HEK293 (cell line): ENCODE measurements around the gene SQSTM1.
A peak's percentile ranks its signal among the peaks of the same experiment; 100 is the strongest.

Experiments
- FEZF1 ChIP-seq: fragments of 450-650 bp; formaldehyde crosslinking; IDR thresholded peaks from 2 replicates; pipeline ENCODE4 v1.5.1; 2016; ENCODE audit warnings: missing biosample characterization, missing genetic modification characterization
- GLIS1 ChIP-seq: fragments of 450-650 bp; formaldehyde crosslinking; IDR thresholded peaks from 2 replicates; pipeline ENCODE4 v1.5.1; 2016; ENCODE audit warnings: missing biosample characterization, missing genetic modification characterization
- KLF9 ChIP-seq: fragments of 450-650 bp; formaldehyde crosslinking; IDR thresholded peaks from 2 replicates; pipeline ENCODE4 v1.5.1; 2016; ENCODE audit warnings: missing biosample characterization, missing genetic modification characterization, low read depth
- PATZ1 ChIP-seq: fragments of 450-650 bp; formaldehyde crosslinking; IDR thresholded peaks from 2 replicates; pipeline ENCODE4 v1.5.1; 2016; ENCODE audit warnings: missing biosample characterization, missing genetic modification characterization
- RBAK ChIP-seq: fragments of 450-650 bp; formaldehyde crosslinking; IDR thresholded peaks from 2 replicates; pipeline ENCODE4 v1.5.1; 2016; ENCODE audit warnings: missing biosample characterization, missing genetic modification characterization
- REPIN1 ChIP-seq: fragments of 450-650 bp; formaldehyde crosslinking; IDR thresholded peaks from 2 replicates; pipeline ENCODE4 v1.5.1; 2017; ENCODE audit warnings: missing biosample characterization, missing genetic modification characterization, low read depth
- SALL2 ChIP-seq: fragments of 450-650 bp; formaldehyde crosslinking; IDR thresholded peaks from 2 replicates; pipeline ENCODE4 v1.5.0; 2017; ENCODE audit warnings: missing biosample characterization, mild to moderate bottlenecking, missing genetic modification characterization, borderline replicate concordance
- WT1 ChIP-seq: fragments of 450-650 bp; formaldehyde crosslinking; IDR thresholded peaks from 2 replicates; pipeline ENCODE4 v1.5.1; 2016; ENCODE audit warnings: missing biosample characterization, missing genetic modification characterization
- YY2 ChIP-seq: fragments of 450-650 bp; formaldehyde crosslinking; IDR thresholded peaks from 2 replicates; pipeline ENCODE4 v1.5.1; 2016; ENCODE audit warnings: missing biosample characterization, missing genetic modification characterization
- ZBTB48 ChIP-seq: fragments of 450-650 bp; formaldehyde crosslinking; IDR thresholded peaks from 2 replicates; pipeline ENCODE4 v1.5.1; 2016; ENCODE audit warnings: missing biosample characterization, missing genetic modification characterization
- ZBTB6 ChIP-seq: fragments of 450-650 bp; formaldehyde crosslinking; IDR thresholded peaks from 2 replicates; pipeline ENCODE4 v1.5.1; 2017; ENCODE audit warnings: missing biosample characterization, missing genetic modification characterization
- ZBTB8A ChIP-seq: fragments of 450-650 bp; formaldehyde crosslinking; IDR thresholded peaks from 2 replicates; pipeline ENCODE4 v1.5.1; 2016; ENCODE audit warnings: missing biosample characterization, missing genetic modification characterization
- ZFP69B ChIP-seq: fragments of 450-650 bp; formaldehyde crosslinking; IDR thresholded peaks from 2 replicates; pipeline ENCODE4 v1.5.1; 2016; ENCODE audit warnings: missing biosample characterization, missing genetic modification characterization
- ZNF10 ChIP-seq: fragments of 450-650 bp; formaldehyde crosslinking; IDR thresholded peaks from 2 replicates; pipeline ENCODE4 v1.5.1; 2017; ENCODE audit warnings: missing biosample characterization, missing genetic modification characterization
- ZNF121 ChIP-seq: fragments of 450-650 bp; formaldehyde crosslinking; IDR thresholded peaks from 2 replicates; pipeline ENCODE4 v1.5.1; 2016; ENCODE audit warnings: missing biosample characterization, missing genetic modification characterization
- ZNF138 ChIP-seq: fragments of 450-650 bp; formaldehyde crosslinking; IDR thresholded peaks from 2 replicates; pipeline ENCODE4 v1.5.1; 2016; ENCODE audit warnings: missing biosample characterization, missing genetic modification characterization, borderline replicate concordance
- ZNF16 ChIP-seq: fragments of 450-650 bp; formaldehyde crosslinking; IDR thresholded peaks from 2 replicates; pipeline ENCODE4 v1.5.1; 2016; ENCODE audit warnings: low read depth, missing biosample characterization, missing genetic modification characterization
- ZNF18 ChIP-seq: fragments of 450-650 bp; formaldehyde crosslinking; IDR thresholded peaks from 2 replicates; pipeline ENCODE4 v1.5.1; 2016; ENCODE audit warnings: missing biosample characterization, missing genetic modification characterization
- ZNF221 ChIP-seq: fragments of 450-650 bp; formaldehyde crosslinking; IDR thresholded peaks from 2 replicates; pipeline ENCODE4 v1.5.1; 2017; ENCODE audit warnings: missing biosample characterization, missing genetic modification characterization, borderline replicate concordance
- ZNF324 ChIP-seq: fragments of 450-650 bp; formaldehyde crosslinking; IDR thresholded peaks from 2 replicates; pipeline ENCODE4 v1.5.1; 2016; ENCODE audit warnings: missing biosample characterization, missing genetic modification characterization
- ZNF335 ChIP-seq: fragments of 450-650 bp; formaldehyde crosslinking; conservative IDR thresholded peaks from 2 replicates; pipeline ENCODE4 v1.5.1; 2016; ENCODE audit warnings: missing biosample characterization, missing genetic modification characterization
- ZNF398 ChIP-seq: fragments of 450-650 bp; formaldehyde crosslinking; IDR thresholded peaks from 2 replicates; pipeline ENCODE4 v1.5.1; 2017; ENCODE audit warnings: missing biosample characterization, missing genetic modification characterization
- ZNF423 ChIP-seq: fragments of 450-650 bp; formaldehyde crosslinking; IDR thresholded peaks from 2 replicates; pipeline ENCODE4 v1.5.1; 2016; ENCODE audit warnings: missing biosample characterization, missing genetic modification characterization
- ZNF501 ChIP-seq: fragments of 450-650 bp; formaldehyde crosslinking; IDR thresholded peaks from 2 replicates; pipeline ENCODE4 v1.5.1; 2016; ENCODE audit warnings: missing biosample characterization, missing genetic modification characterization
- ZNF514 ChIP-seq: fragments of 450-650 bp; formaldehyde crosslinking; IDR thresholded peaks from 2 replicates; pipeline ENCODE4 v1.5.1; 2016; ENCODE audit warnings: missing biosample characterization, missing genetic modification characterization
- ZNF555 ChIP-seq: fragments of 450-650 bp; formaldehyde crosslinking; conservative IDR thresholded peaks from 2 replicates; pipeline ENCODE4 v1.5.1; 2017; ENCODE audit warnings: missing biosample characterization, mild to moderate bottlenecking, missing genetic modification characterization, inconsistent platforms
- ZNF600 ChIP-seq: fragments of 450-650 bp; formaldehyde crosslinking; IDR thresholded peaks from 2 replicates; pipeline ENCODE4 v1.5.1; 2016; ENCODE audit warnings: missing biosample characterization, missing genetic modification characterization
- ZNF707 ChIP-seq: fragments of 450-650 bp; formaldehyde crosslinking; IDR thresholded peaks from 2 replicates; pipeline ENCODE4 v1.5.1; 2016; ENCODE audit warnings: missing biosample characterization, missing genetic modification characterization
- ZNF791 ChIP-seq: fragments of 450-650 bp; formaldehyde crosslinking; IDR thresholded peaks from 2 replicates; pipeline ENCODE4 v1.5.1; 2016; ENCODE audit warnings: missing biosample characterization, missing genetic modification characterization
- ZNF837 ChIP-seq: fragments of 450-650 bp; formaldehyde crosslinking; IDR thresholded peaks from 2 replicates; pipeline ENCODE4 v1.5.1; 2016; ENCODE audit warnings: missing biosample characterization, missing genetic modification characterization
- TF ChIP-seq, protein P1 (sequence below): fragments of 450-650 bp; formaldehyde crosslinking; IDR thresholded peaks from 2 replicates; pipeline ENCODE4 v1.5.1; 2016; ENCODE audit warnings: missing biosample characterization, missing genetic modification characterization
- TF ChIP-seq, protein P2 (sequence below): fragments of 450-650 bp; formaldehyde crosslinking; IDR thresholded peaks from 2 replicates; pipeline ENCODE4; 2016; ENCODE audit warnings: missing biosample characterization, missing genetic modification characterization

Gene SQSTM1

GRCh38 chr5:179819296-179820126 lies 1.2 kb upstream of the SQSTM1 start (continued):
- no peak for TF ChIP-seq ZNF138
- peak; percentile 48 for TF ChIP-seq PATZ1
- TF ChIP-seq ZNF324: no peak
- TF ChIP-seq, protein P1, sequence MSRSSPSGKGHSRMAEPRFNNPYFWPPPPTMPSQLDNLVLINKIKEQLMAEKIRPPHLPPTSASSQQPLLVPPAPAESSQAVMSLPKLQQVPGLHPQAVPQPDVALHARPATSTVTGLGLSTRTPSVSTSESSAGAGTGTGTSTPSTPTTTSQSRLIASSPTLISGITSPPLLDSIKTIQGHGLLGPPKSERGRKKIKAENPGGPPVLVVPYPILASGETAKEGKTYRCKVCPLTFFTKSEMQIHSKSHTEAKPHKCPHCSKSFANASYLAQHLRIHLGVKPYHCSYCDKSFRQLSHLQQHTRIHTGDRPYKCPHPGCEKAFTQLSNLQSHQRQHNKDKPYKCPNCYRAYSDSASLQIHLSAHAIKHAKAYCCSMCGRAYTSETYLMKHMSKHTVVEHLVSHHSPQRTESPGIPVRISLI: no peak
- no peak for TF ChIP-seq ZNF121 (tag by site-specific recombination)
- no peak for TF ChIP-seq ZNF221
- no peak for TF ChIP-seq ZFP69B (tag by site-specific recombination)
- no peak for TF ChIP-seq REPIN1
- no peak for TF ChIP-seq ZNF707 (tag by site-specific recombination)
- TF ChIP-seq ZBTB48 (tag by site-specific recombination): peak; percentile 9; the same call in 1 of the 2 replicates
- TF ChIP-seq ZNF600 (tag by site-specific recombination): peak; percentile 95
- TF ChIP-seq ZNF791 (tag by site-specific recombination): no peak
- TF ChIP-seq SALL2 (tag by site-specific recombination): no peak
- peak; percentile 55 for TF ChIP-seq KLF9 (tag by site-specific recombination)
- TF ChIP-seq ZBTB6 (tag by site-specific recombination): peak; percentile 72
- no peak; the same call in 1 of the 2 replicates for TF ChIP-seq ZNF423 (tag by site-specific recombination)
- TF ChIP-seq ZNF555 (tag by site-specific recombination): no peak
- TF ChIP-seq GLIS1 (tag by site-specific recombination): peak; percentile 90
- TF ChIP-seq YY2 (tag by site-specific recombination): no peak
- TF ChIP-seq WT1 (tag by site-specific recombination): no peak
- TF ChIP-seq ZNF514 (tag by site-specific recombination): no peak
- TF ChIP-seq ZNF10 (tag by site-specific recombination): no peak
- peak; percentile 41 for TF ChIP-seq ZNF398
- TF ChIP-seq ZBTB8A (tag by site-specific recombination): peak; percentile 74
- TF ChIP-seq ZNF18 (tag by site-specific recombination): peak; percentile 79
- TF ChIP-seq FEZF1 (tag by site-specific recombination): no peak
- TF ChIP-seq ZNF16: no peak
- 0 out of 2 replicates have a peak, but pooled peaks have one; percentile 4 for TF ChIP-seq ZNF501
- TF ChIP-seq, protein P2, sequence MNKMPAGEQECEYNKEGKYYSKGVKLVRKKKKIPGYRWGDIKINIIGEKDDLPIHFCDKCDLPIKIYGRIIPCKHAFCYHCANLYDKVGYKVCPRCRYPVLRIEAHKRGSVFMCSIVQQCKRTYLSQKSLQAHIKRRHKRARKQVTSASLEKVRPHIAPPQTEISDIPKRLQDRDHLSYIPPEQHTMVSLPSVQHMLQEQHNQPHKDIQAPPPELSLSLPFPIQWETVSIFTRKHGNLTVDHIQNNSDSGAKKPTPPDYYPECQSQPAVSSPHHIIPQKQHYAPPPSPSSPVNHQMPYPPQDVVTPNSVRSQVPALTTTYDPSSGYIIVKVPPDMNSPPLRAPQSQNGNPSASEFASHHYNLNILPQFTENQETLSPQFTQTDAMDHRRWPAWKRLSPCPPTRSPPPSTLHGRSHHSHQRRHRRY (tag by site-specific recombination): no peak
- TF ChIP-seq ZNF837 (tag by site-specific recombination): no peak
- TF ChIP-seq RBAK: no peak
- TF ChIP-seq ZNF335: no peak
